ENCODE measurements around the gene ZNF77.
"Not testable (repeated sequence)": the region's sequence is repeated elsewhere in the genome, so short reads cannot be mapped to it uniquely, and the experiment has no call there.

ZNF77 gene

GRCh38 chr19:2970201-2970835 lies 25.5 kb upstream of the ZNF77 start:
- DNase-seq (ENCODE audit: low read depth), result no peak

- DNase-seq (ENCODE audit: low read depth), result no peak
Measured at GRCh38 chr19:2969104-2969504, 24.3 kb upstream of the ZNF77 start.

GRCh38 chr19:2967972-2968371 lies 23.2 kb upstream of the ZNF77 start:
- no peak for DNase-seq (ENCODE audit: low read depth)

GRCh38 chr19:2964874-2965273 lies 20.1 kb upstream of the ZNF77 start:
- DNase-seq (ENCODE audit: low read depth), result no peak

GRCh38 chr19:2963631-2964030 lies 18.9 kb upstream of the ZNF77 start:
- not testable (repeated sequence) for DNase-seq (ENCODE audit: low read depth)

GRCh38 chr19:2963122-2963521 lies 18.4 kb upstream of the ZNF77 start:
- no peak for DNase-seq (ENCODE audit: low read depth)

- DNase-seq (ENCODE audit: low read depth), result peak; percentile 43
Measured at GRCh38 chr19:2962018-2962670, 17.4 kb upstream of the ZNF77 start.

- DNase-seq (ENCODE audit: low read depth), result no peak
Measured at GRCh38 chr19:2960120-2960519, 15.3 kb upstream of the ZNF77 start.

GRCh38 chr19:2957160-2957559 lies 12.4 kb upstream of the ZNF77 start:
- no peak for DNase-seq (ENCODE audit: low read depth)

- DNase-seq (ENCODE audit: low read depth), result no peak
Measured at GRCh38 chr19:2952953-2953481, 8.2 kb upstream of the ZNF77 start.

GRCh38 chr19:2950286-2951124 lies 5.7 kb upstream of the ZNF77 start:
- peak; percentile 98 for DNase-seq (ENCODE audit: low read depth)

- no peak for DNase-seq (ENCODE audit: low read depth)
Measured at GRCh38 chr19:2949939-2950285, 5.1 kb upstream of the ZNF77 start.

GRCh38 chr19:2945575-2946184 lies 909 bp upstream of the ZNF77 start:
- DNase-seq (ENCODE audit: low read depth), result no peak

GRCh38 chr19:2944403-2944774 lies 382 bp downstream of the ZNF77 start:
- no peak for DNase-seq (ENCODE audit: low read depth)

GRCh38 chr19:2942928-2943640 lies 1.7 kb downstream of the ZNF77 start:
- DNase-seq (ENCODE audit: low read depth), result no peak

GRCh38 chr19:2935863-2936262 lies 8.9 kb downstream of the ZNF77 start:
- not testable (repeated sequence) for DNase-seq (ENCODE audit: low read depth)

- no peak for DNase-seq (ENCODE audit: low read depth)
Measured at GRCh38 chr19:2933490-2933910, 11.3 kb downstream of the ZNF77 start.

GRCh38 chr19:2927032-2927430 lies 17.7 kb downstream of the ZNF77 start:
- no peak for DNase-seq (ENCODE audit: low read depth)

- DNase-seq (ENCODE audit: low read depth), result no peak
Measured at GRCh38 chr19:2926341-2927031, 18.3 kb downstream of the ZNF77 start.

GRCh38 chr19:2923510-2923909 lies 21.3 kb downstream of the ZNF77 start:
- no peak for DNase-seq (ENCODE audit: low read depth)

GRCh38 chr19:2922987-2923386 lies 21.8 kb downstream of the ZNF77 start:
- no peak for DNase-seq (ENCODE audit: low read depth)

All from stromal cell of bone marrow (primary cell).